Gastrocnemius medialis (tissue), 4 donors: Measurements from ENCODE around the gene KLHL25.

ENCODE experiments used
- CTCF ChIP-seq, 5 experiments: fragments of 450-650 bp in 3 of 5; fragments of 200-600 bp in 2 of 5; sonication (generic) in 2 of 5; IDR thresholded peaks in 4 of 5; conservative IDR thresholded peaks in 1 of 5; 1 replicate in 4 of 5; 2 replicates in 1 of 5; pipeline ENCODE4 v1.5.1; 2016 to 2019; ENCODE audit warnings: antibody characterized with exemption in 5 of 5, mild to moderate bottlenecking in 3 of 5, moderate library complexity in 3 of 5
- POLR2A ChIP-seq, 2 donors: fragments of 450-650 bp; IDR thresholded peaks; one replicate each; pipeline ENCODE4 v1.6.1; 2017; ENCODE audit warnings: antibody characterized with exemption in 2 of 2, mild to moderate bottlenecking in 2 of 2, moderate library complexity in 2 of 2

GRCh38 chr15:85789496-85789875 is 5.2 kb downstream of the KLHL25 start:
- no peak for TF ChIP-seq CTCF (IDR thresholded peaks at IDR 0.05 in 4 of 5, conservative IDR thresholded peaks at IDR 0.05 in 1 of 5)
- TF ChIP-seq POLR2A (IDR thresholded peaks at IDR 0.05), result no peak
